Glomerular endothelial cell (primary cell): ENCODE data around the gene DUSP2. TPM values are rescaled to one million over a fixed set of nuclear protein-coding genes. Genes with fewer than 3 reads are reported as not detected.
"Not testable (repeated sequence)": the region's sequence is repeated elsewhere in the genome, so short reads cannot be mapped to it uniquely, and the experiment has no call there.

Experiments used
- DNase-seq: peaks from one replicate; pipeline ENCODE4 v3.0.0-alpha.2; 2011; ENCODE audit warnings: low read depth, low spot score; ENCODE audit errors: extremely low read depth
- total RNA-seq: library from RNA; depleted of rRNA; stranded (reverse); fragments of >200 nt; gene quantifications from 2 replicates; pipeline ENCODE4 v1.2.3, GENCODE V29; 2015

The DUSP2 gene
- total RNA-seq, 1 donor from 2014 or later = 0.18 TPM

- DNase-seq = peak; percentile 37
Measured at GRCh38 chr2:96148410-96149217, 3.4 kb upstream of the DUSP2 start.

DNA sequence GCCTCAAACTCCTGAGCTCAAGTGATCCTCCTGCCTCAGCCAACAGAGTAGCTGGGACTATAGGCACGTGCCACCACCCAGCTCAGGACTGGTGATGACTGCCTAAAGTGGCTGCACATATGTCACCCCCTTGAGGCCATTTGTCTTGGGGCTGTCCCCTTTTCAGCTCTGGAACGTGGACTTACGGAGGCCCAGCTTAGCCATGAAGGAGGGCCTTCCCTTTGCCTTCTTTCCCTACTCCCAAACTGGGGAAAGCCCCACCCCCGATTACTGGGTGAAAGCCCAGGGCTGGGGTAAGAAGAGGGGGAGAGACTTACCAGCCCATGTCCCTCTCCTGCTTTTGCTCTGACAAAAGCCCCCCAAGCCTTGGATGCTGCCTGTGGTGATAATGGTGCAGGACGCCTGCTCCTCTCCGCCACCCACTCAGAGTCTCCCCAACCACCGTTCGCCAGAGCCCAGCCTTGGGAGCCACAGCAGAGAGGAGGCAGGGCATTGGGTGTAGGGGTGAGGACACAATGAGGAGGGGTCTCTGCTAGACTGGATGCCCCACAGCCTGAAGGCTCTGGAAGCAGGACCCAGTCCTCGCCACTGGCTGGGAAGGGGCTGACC is 2.5 kb upstream of the DUSP2 start:
- no peak for DNase-seq

DNA sequence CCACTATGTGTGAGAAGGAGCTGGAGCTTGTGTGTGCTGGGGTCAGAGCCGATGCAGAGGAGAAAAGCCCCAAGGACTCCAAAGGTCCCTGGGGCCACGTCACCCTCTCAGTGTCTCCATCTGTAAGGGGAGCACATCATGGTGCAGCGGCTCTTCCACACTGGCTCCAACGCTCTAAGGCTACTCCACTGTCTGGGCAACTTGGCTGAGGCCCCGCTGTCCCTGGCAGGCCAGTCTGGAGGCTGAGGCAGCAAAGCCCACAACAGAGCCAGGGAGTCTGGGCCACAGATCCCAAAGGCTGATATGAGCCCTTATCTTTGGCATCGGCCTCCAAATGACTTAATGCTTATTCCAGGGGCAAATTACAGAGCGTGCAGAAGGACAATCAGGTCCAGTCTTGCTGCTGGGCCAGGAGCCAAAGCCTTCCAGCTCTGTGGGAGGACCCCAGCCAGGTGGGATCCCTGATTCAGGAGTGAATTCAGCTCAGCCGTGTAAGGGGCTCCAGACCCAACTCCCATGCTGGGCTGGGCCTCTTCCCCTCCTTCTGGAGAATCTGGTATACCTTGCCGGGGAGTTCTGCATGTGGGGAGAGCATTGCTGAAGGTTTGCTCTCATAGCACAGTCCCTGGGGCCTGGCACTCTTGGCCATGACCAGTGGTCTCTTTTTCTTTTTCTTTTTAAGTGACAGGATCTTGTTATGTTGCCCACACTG is 1.8 kb upstream of the DUSP2 start:
- DNase-seq = no peak

GRCh38 chr2:96146153-96146880 is 1.1 kb upstream of the DUSP2 start:
- DNase-seq = no peak

- DNase-seq = no peak
Measured at GRCh38 chr2:96145848-96146152, 560 bp upstream of the DUSP2 start.

- DNase-seq = no peak
Measured at GRCh38 chr2:96144481-96145035, 682 bp downstream of the DUSP2 start.

GRCh38 chr2:96143848-96144480 is 1.3 kb downstream of the DUSP2 start:
- no peak for DNase-seq

DNA sequence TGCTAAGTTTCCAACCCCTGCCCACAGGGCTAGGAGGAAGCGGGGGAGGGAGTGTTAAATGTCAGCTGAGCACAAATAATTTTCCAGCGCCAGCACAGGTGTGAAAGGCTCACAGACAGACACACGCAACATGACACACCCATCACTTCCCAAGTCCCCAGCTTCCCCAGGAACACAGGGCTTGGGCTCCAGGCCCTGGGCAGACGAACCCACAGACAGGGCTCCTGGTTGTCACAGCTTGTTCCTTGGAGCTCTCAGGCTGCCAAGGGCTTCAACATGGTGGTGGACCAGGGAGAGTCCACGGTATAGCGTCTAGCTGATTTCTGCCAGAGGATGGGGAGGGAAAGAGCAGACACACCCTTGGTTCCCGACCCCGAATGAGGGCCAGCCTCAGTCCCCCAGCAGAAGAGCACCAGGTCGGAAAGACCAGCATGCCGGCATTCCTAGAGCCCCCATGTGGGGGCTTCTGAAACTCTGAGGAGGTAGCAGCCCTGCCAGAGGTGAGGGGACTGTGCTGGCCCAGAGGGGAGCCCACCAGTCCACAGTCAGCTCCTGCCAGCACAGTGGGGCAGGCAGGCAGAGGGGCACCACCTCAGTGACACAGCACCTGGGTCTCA is 1.9 kb downstream of the DUSP2 start:
- no peak for DNase-seq

- no peak for DNase-seq
Measured at GRCh38 chr2:96142217-96143113, 2.8 kb downstream of the DUSP2 start.

GRCh38 chr2:96141624-96141967 is 3.6 kb downstream of the DUSP2 start:
- not testable (repeated sequence) for DNase-seq

DNA sequence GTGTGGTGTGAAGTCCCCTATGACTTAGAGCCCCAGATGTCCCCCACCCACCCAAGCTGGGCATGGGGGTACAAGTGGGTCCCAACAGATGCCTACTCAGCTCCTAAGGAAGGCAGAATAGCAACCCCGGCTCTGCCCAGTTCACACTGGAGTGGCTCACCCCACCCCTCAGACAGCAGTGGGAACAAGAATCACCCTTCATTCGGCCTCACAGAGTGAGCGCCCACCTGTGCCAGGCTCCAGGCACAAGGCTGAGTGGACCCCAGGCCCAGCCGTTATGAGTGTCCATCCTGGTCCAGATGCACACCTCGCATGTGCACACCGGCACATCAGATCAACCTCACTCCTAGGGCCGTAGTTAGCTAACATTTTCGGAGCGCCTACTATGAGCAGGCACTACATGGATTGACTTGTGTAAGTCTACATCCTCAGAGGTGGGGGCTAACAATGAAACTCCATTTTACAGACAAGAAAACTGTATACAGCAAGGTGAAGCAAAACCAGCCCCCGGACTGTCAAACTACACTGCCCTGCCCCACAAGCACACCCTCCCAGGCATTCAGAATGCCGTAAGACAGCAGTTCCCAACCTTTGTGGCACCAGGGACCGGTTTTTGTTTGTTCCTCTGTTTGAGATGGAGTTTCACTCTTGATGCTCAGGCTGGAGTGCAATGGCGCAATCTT is 4.2 kb downstream of the DUSP2 start:
- DNase-seq = no peak

GRCh38 chr2:96139181-96139758 is 6.0 kb downstream of the DUSP2 start:
- no peak for DNase-seq

DNA sequence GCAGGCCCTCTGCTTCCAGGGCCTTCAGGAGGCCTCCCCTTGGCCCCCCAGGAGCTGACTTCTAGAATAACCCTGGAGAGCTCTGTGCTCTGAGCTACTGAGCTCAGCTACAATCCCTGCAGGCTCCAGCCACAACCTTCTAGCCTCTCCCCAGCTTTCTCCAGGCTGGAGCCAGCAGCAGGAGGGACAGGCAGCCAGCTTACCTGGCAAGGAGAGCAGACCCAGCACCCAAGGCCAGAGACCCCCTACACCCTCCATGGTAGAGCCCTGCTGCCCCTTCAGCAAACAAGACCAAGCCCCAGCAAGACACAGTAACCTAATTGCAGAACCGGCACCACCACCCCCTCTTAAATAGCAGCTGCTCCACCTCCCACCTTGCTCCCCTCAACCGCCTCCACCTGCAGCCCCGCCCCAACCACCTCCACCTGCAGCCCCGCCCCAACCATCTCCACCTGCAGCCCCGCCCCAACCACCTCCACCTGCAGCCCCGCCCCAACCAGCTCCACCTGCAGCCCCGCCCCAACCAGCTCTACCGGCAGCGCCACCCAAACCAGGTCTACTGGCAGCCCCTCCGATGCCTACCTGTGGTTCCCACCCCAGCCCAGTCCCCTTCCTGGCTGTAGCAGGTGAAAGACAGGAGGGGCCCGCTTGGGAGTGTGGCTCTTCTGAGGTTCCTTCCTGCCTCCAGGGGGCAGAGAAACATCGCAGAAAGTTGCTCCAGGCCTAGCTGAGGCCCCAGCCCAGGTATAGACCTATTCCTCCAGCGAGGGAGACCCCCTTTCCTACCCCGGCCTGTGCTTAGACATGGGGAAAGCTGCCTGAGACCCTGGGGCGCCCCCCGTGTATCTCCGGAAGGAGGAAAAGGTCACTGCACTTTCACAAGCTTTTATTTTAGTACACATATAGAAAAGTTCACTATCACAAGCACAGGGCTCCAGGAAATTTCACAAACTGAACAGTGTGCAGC is 6.8 kb downstream of the DUSP2 start, which contains the start of gene ASTL:
ASTL (minus strand) TSS at position 324 of the 967 bp plus-strand sequence; CDS start at position 258, 66 bp downstream.
- no peak for DNase-seq

GRCh38 chr2:96137321-96138178 is 7.7 kb downstream of the DUSP2 start:
- no peak for DNase-seq

DNA sequence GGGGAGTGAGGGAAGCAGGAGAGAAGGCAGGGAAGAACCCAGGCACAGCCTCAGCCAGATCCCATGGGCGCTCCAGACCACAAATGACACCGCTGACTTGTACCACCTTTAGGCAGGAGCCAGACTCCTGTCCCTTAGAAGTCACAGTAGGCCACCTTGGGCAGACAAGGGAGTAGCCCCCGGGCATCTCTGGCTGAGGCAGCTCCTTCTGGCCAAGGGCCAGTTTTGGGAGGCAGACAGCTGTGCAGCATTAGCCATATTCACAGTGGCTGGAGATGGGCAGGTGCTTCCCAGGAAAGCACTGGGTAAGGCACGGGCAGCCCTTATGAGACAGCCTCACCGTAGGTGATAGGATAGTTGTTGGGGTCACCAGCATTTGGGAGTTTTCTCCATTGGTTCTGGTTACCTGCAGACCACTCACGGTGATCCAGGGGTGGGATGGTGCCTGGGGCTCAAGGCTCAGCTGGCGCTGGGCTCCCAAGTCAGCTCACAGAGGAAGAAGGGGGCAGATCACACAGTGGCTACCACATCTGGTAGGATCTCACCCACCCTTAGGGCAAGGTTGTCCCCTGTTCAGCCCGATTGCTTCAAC is 9.0 kb downstream of the DUSP2 start:
- DNase-seq = no peak

GRCh38 chr2:96135621-96136020 is 9.6 kb downstream of the DUSP2 start:
- no peak for DNase-seq
